Parathyroid adenoma (tissue), 2 donors: Measurements from ENCODE around the gene OOSP4B.
"Not testable (repeated sequence)": the region's sequence is repeated elsewhere in the genome, so short reads cannot be mapped to it uniquely, and the experiment has no call there.

Experiments
- H2AFZ ChIP-seq: fragments of 300-600 bp; sonication (generic); one replicate; pipeline ENCODE4 v1.7.0; 2017; ENCODE audit warnings: antibody characterized with exemption, mild to moderate bottlenecking
- H3K27ac ChIP-seq: fragments of 300-600 bp; sonication (generic); one replicate; pipeline ENCODE4 v1.7.0; 2017
- H3K27me3 ChIP-seq: fragments of 300-600 bp; sonication (generic); one replicate; pipeline ENCODE4 v1.7.0; 2017; ENCODE audit warnings: low read length; ENCODE audit not compliant: control insufficient read depth, insufficient read depth
- H3K36me3 ChIP-seq: fragments of 300-600 bp; sonication (generic); one replicate; pipeline ENCODE4 v1.7.0; 2017; ENCODE audit warnings: low read length; ENCODE audit not compliant: control insufficient read depth, insufficient read depth
- H3K4me1 ChIP-seq: fragments of 300-600 bp; sonication (generic); one replicate; pipeline ENCODE4 v1.7.0; 2017; ENCODE audit warnings: control low read depth
- H3K4me2 ChIP-seq: fragments of 300-600 bp; sonication (generic); one replicate; pipeline ENCODE4 v1.7.0; 2017; ENCODE audit warnings: low read length
- H3K4me3 ChIP-seq: fragments of 300-600 bp; sonication (generic); one replicate; pipeline ENCODE4 v1.7.0; 2017; ENCODE audit warnings: low read depth, low read length
- H3K79me2 ChIP-seq: fragments of 300-600 bp; sonication (generic); one replicate; pipeline ENCODE4 v1.7.0; 2017; ENCODE audit warnings: control low read depth
- H3K9ac ChIP-seq: fragments of 300-600 bp; sonication (generic); one replicate; pipeline ENCODE4 v1.7.0; 2017; ENCODE audit warnings: mild to moderate bottlenecking
- H3K9me3 ChIP-seq: fragments of 300-600 bp; sonication (generic); one replicate; pipeline ENCODE4 v1.7.0; 2017; ENCODE audit warnings: low read length; ENCODE audit not compliant: control insufficient read depth
- TF ChIP-seq, protein P1 (sequence below): fragments of 300-600 bp; sonication (generic); IDR thresholded peaks from one replicate; pipeline ENCODE4 v1.7.0; 2017; ENCODE audit warnings: antibody characterized with exemption, mild to moderate bottlenecking
- donor health status: primary hyperparathyroidism.

OOSP4B gene

DNA sequence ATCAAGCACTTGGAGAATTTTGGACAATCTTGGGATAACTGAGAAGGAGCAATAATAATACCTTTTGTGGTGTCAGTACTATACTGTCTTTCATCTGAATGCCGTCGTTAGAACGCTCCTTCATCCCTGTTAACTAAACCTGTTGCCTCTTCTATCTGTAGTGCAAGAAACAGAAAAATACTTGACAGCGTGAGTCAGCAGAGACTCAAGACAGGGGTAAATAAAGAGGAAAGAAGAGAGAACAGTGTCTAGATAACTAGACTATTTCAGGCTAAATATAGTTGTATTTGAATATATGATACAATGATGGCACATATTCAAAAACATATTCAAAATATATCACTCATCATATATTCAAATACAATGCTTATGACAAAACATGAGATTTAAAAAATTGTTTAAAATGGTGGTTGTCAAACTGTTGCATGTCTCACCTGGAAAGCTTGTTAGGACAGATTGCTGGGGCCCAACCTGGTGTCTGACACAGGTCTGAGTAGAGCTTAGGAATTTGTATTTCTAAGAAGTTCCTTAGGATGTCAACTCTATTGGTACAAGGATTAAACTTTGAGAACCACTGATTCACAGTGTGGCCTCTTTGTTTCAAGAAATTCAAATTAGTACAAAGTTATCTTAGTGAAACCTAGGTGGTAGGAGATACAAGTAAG is 35.7 kb upstream of the OOSP4B start:
- Histone ChIP-seq H3K9me3 (no peaks in the 10 kb centered on the region), H3K4me3 (no peak overlapping the region), H3K4me2 (no peak overlapping the region), H3K79me2 (no peaks in the 10 kb centered on the region), H3K36me3 (no peaks in the 10 kb centered on the region), H3K9ac (no peak overlapping the region), H3K27me3 (no peaks in the 10 kb centered on the region), H3K4me1 (no peaks in the 10 kb centered on the region), H3K27ac (no peak overlapping the region), H2AFZ (no peak overlapping the region)
- TF ChIP-seq, protein P1, sequence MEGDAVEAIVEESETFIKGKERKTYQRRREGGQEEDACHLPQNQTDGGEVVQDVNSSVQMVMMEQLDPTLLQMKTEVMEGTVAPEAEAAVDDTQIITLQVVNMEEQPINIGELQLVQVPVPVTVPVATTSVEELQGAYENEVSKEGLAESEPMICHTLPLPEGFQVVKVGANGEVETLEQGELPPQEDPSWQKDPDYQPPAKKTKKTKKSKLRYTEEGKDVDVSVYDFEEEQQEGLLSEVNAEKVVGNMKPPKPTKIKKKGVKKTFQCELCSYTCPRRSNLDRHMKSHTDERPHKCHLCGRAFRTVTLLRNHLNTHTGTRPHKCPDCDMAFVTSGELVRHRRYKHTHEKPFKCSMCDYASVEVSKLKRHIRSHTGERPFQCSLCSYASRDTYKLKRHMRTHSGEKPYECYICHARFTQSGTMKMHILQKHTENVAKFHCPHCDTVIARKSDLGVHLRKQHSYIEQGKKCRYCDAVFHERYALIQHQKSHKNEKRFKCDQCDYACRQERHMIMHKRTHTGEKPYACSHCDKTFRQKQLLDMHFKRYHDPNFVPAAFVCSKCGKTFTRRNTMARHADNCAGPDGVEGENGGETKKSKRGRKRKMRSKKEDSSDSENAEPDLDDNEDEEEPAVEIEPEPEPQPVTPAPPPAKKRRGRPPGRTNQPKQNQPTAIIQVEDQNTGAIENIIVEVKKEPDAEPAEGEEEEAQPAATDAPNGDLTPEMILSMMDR, result no peak

DNA sequence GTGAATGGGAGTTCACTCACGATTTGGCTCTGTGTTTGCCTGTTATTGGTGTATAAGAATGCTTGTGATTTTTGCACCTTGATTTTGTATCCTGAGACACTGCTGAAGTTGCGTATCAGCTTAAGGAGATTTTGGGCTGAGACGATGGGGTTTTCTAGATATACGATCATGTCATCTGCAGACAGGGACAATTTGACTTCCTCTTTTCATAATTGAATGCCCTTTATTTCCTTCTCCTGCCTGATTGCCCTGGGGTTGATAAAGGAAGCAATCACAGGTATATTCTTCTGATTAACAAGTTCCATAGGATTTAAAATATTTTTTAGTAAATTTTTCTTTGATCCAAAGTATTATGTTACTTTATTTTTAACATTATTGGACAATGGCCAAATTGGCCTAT is 34.9 kb upstream of the OOSP4B start:
- not testable (repeated sequence) for H3K27ac ChIP-seq, H3K79me2 ChIP-seq, H3K36me3 ChIP-seq, H3K27me3 ChIP-seq, H3K4me1 ChIP-seq, H3K9ac ChIP-seq, H3K9me3 ChIP-seq, H3K4me2 ChIP-seq, H2AFZ ChIP-seq, H3K4me3 ChIP-seq

DNA sequence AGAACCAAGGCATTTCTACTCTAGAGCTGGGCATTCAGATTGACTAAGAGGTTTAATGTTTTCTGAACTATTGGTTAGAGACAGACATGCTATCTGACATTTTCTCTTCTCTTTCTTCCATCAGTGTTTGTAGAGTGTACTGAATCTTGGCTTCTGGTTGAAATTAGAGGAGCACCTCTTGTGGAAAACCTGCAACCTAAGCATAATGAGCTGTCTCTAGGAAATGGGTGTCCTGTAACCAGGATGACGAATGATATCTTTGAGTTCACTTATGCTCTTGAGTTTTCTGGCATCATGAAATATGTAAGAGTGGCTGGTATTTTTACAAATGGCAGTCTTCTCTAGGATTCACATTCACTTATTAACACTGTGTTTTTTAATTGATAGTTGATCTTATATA is 33.8 kb upstream of the OOSP4B start:
- Histone ChIP-seq H2AFZ (no peak overlapping the region), H3K9ac (no peak overlapping the region), H3K27ac (no peak overlapping the region), H3K79me2 (no peaks in the 10 kb centered on the region), H3K36me3 (no peaks in the 10 kb centered on the region), H3K4me3 (no peak overlapping the region), H3K4me2 (no peak overlapping the region), H3K4me1 (no peaks in the 10 kb centered on the region), H3K27me3 (no peaks in the 10 kb centered on the region), H3K9me3 (no peaks in the 10 kb centered on the region)
- TF ChIP-seq, protein P1, result no peak

DNA sequence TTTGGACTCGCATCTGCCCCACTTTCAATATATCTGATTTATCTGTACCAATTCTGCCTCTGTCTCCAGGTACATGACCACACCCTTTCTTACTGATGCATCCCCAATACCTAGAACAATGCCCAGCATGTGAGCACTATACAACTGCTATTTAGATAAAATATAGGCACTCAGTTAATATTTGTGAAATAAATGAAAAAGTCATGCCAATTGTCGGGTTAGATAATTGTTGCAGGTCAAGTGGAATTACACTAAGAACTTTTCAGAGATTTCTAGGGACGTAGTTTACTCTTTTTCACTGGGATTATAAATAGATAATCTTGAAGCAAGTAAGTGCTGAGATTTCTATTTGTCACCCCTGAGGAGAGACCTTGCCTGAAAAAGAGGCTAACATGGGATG is 32.6 kb upstream of the OOSP4B start:
- no peak overlapping the region for H2AFZ ChIP-seq
- H3K9me3 ChIP-seq, result no peaks in the 10 kb centered on the region
- no peaks in the 10 kb centered on the region for H3K79me2 ChIP-seq
- H3K27me3 ChIP-seq, result no peaks in the 10 kb centered on the region
- H3K27ac ChIP-seq, result no peak overlapping the region
- H3K36me3 ChIP-seq, result no peaks in the 10 kb centered on the region
- no peaks in the 10 kb centered on the region for H3K4me1 ChIP-seq
- H3K4me3 ChIP-seq, result no peak overlapping the region
- TF ChIP-seq, protein P1, result no peak
- no peak overlapping the region for H3K9ac ChIP-seq
- no peak overlapping the region for H3K4me2 ChIP-seq

DNA sequence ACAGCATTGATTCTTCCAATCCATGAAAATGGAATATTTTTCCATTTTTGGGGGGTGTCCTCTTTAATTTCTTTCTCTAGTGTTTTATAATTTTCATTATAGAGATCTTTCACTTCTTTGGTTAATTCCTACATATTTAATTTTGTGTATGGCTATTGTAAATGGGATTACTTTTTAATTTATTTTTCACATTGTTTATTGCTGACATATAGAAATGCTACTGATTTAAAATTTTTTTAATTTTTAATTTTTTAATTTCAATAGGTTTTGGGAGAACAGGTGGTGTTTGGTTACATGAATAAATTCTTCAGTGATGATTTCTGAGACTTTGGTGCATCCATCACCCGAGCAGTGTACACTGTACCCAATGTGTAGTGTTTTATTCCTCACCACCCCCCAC is 26.6 kb upstream of the OOSP4B start:
- Histone ChIP-seq H3K9ac (no peak overlapping the region), H3K27me3 (no peaks in the 10 kb centered on the region), H3K4me3 (no peak overlapping the region), H3K36me3 (no peaks in the 10 kb centered on the region), H3K27ac (no peak overlapping the region), H3K79me2 (no peaks in the 10 kb centered on the region), H3K9me3 (no peaks in the 10 kb centered on the region), H2AFZ (no peak overlapping the region), H3K4me1 (no peaks in the 10 kb centered on the region), H3K4me2 (no peak overlapping the region)
- TF ChIP-seq, protein P1, result no peak
